Measurements from ENCODE around the gene NUAK1. TPM values are rescaled to one million over a fixed set of nuclear protein-coding genes. Genes with fewer than 3 reads are reported as not detected.

The NUAK1 gene
- total RNA-seq, 1 donor = 21.7 TPM

DNA sequence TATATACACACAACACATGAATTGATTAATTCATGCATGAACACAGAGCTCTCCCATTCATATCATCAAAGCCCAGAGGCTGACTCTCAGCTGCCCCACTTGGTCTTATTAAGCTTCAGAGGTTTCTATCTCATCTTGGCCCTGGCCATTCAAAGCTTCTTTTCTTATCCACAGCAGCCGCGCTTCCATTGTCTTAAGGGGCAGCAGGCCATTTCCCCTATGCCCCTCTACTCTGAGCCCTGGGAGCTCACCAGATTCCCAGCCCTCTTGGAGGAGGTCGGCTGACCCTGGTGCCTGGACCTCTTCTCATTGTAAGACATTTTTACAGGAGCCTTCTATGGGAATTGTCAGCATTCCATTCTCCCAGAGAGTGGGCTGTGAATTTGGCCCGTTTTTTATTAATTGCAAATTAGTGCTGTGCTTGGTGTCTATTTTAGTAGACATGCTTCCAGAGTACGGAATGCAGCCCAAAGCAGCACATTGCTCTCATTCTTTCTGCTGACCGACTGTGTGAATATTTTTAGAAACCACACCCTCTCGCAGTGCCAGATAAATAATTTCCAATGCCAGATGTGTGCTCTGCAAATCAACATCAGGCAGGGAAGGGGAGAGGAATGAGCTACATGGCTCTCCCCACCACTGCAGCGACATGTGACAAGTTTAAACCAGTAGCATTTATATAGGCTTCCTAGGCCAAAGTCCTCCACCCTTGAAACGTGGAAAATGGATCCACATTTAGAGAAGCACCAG is 58.5 kb downstream of the NUAK1 start:
- H3K27me3 ChIP-seq (ENCODE audit: insufficient read depth, low read length) = no peaks in the 10 kb centered on the region
- H3K27ac ChIP-seq (ENCODE audit: low read depth, low read length) = peak overlapping the region; percentile 69
- H3K36me3 ChIP-seq (ENCODE audit: insufficient read depth, low read length) = peaks cover 29% of the 10 kb centered on the region
- no peaks in the 10 kb centered on the region for H3K79me2 ChIP-seq (ENCODE audit: insufficient read depth, low read length)
- H3K4me1 ChIP-seq (ENCODE audit: insufficient read depth, low read length) = peaks cover 69% of the 10 kb centered on the region
- H4K20me1 ChIP-seq (ENCODE audit: insufficient read depth, low read length) = no peaks in the 10 kb centered on the region
- peak; percentile 84 for DNase-seq (ENCODE audit: insufficient read length, low spot score, missing footprints)
- H3K4me3 ChIP-seq (ENCODE audit: insufficient read depth, low read length) = no peak overlapping the region
- TF ChIP-seq, protein P1, sequence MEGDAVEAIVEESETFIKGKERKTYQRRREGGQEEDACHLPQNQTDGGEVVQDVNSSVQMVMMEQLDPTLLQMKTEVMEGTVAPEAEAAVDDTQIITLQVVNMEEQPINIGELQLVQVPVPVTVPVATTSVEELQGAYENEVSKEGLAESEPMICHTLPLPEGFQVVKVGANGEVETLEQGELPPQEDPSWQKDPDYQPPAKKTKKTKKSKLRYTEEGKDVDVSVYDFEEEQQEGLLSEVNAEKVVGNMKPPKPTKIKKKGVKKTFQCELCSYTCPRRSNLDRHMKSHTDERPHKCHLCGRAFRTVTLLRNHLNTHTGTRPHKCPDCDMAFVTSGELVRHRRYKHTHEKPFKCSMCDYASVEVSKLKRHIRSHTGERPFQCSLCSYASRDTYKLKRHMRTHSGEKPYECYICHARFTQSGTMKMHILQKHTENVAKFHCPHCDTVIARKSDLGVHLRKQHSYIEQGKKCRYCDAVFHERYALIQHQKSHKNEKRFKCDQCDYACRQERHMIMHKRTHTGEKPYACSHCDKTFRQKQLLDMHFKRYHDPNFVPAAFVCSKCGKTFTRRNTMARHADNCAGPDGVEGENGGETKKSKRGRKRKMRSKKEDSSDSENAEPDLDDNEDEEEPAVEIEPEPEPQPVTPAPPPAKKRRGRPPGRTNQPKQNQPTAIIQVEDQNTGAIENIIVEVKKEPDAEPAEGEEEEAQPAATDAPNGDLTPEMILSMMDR (IDR thresholded peaks at IDR 0.05; ENCODE audit: extremely low read depth, low read depth, low read length) = no peak
- no peak overlapping the region for H2AFZ ChIP-seq (ENCODE audit: low read length)
- no peak overlapping the region for H3K4me2 ChIP-seq (ENCODE audit: insufficient read depth, low read length)
- no peaks in the 10 kb centered on the region for H3K9me3 ChIP-seq (ENCODE audit: low read depth, low read length)

DNA sequence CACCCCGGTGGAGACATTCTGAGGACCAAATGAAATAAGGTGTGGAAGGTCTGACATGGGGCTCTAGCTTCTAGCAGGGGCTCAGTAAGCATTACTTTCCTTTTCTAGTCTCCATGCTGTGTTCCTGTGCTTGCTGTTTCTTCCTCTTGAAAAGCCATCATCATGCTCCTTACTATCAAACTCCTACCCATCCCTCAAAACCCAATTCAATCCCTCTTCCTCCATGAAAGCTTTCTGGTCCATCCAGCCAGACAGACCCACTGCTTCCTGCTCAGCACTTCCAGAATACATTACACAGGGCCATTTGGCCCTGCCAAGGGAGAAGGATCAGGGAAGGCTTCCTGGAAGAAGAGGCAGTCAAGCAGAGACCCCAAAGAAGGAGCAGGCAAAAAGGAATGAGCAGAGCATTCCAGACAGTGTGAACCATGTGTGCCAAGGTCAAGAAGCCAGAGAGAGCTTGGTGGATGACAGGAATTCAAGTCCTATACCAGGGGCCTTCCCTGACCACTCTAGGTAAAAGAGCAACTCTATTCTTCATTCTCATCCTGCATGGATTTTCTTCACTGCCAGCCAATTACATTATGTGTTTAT is 59.5 kb downstream of the NUAK1 start:
- H2AFZ ChIP-seq (ENCODE audit: low read length) = no peak overlapping the region
- no peaks in the 10 kb centered on the region for H4K20me1 ChIP-seq (ENCODE audit: insufficient read depth, low read length)
- H3K4me2 ChIP-seq (ENCODE audit: insufficient read depth, low read length) = no peak overlapping the region
- DNase-seq (ENCODE audit: insufficient read length, low spot score, missing footprints) = no peak
- H3K36me3 ChIP-seq (ENCODE audit: insufficient read depth, low read length) = peaks cover 29% of the 10 kb centered on the region
- H3K79me2 ChIP-seq (ENCODE audit: insufficient read depth, low read length) = no peaks in the 10 kb centered on the region
- TF ChIP-seq, protein P1 (IDR thresholded peaks at IDR 0.05; ENCODE audit: extremely low read depth, low read depth, low read length) = no peak
- H3K27ac ChIP-seq (ENCODE audit: low read depth, low read length) = no peak overlapping the region
- H3K27me3 ChIP-seq (ENCODE audit: insufficient read depth, low read length) = no peaks in the 10 kb centered on the region
- no peak overlapping the region for H3K4me3 ChIP-seq (ENCODE audit: insufficient read depth, low read length)
- H3K9me3 ChIP-seq (ENCODE audit: low read depth, low read length) = no peaks in the 10 kb centered on the region
- peaks cover 67% of the 10 kb centered on the region for H3K4me1 ChIP-seq (ENCODE audit: insufficient read depth, low read length)

DNA sequence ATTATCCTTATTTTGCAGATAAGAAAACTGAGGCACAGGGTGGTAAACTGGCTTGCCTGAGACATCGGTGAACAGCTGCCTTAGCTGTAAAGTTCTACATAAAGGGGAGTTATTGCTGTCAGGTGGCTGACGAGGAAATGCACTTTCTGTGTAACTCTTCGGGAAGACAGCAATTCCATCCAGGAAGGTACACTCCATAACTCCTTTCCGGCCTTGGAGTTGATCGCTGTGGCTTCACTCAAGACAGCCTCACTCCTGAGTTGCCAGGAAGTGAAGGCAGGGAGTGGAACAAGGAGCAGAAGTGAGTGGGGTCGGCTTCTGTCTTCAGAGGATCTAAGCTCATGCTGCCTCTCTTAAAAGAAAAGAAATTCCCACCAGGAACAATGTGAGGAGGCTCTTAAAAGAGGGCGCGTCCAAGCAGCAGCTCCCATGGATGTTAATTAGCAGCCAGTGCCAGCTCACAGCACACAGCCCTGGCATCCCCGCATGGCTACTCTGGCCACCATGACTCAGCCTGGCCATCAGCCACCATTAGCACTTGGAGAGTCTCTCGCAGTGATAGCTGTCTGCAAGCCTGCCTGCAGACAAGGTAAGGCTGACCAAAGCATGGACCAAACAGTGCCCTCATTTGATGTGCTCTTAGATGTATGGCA is 60.3 kb downstream of the NUAK1 start:
- DNase-seq (ENCODE audit: insufficient read length, low spot score, missing footprints) = peak; percentile 93
- Histone ChIP-seq H4K20me1 (ENCODE audit: insufficient read depth, low read length) (no peaks in the 10 kb centered on the region), H3K4me3 (ENCODE audit: insufficient read depth, low read length) (no peak overlapping the region), H2AFZ (ENCODE audit: low read length) (peak overlapping the region; percentile 14), H3K9me3 (ENCODE audit: low read depth, low read length) (no peaks in the 10 kb centered on the region), H3K36me3 (ENCODE audit: insufficient read depth, low read length) (peaks cover 26% of the 10 kb centered on the region), H3K4me2 (ENCODE audit: insufficient read depth, low read length) (no peak overlapping the region), H3K4me1 (ENCODE audit: insufficient read depth, low read length) (peaks cover 61% of the 10 kb centered on the region), H3K27me3 (ENCODE audit: insufficient read depth, low read length) (no peaks in the 10 kb centered on the region), H3K79me2 (ENCODE audit: insufficient read depth, low read length) (no peaks in the 10 kb centered on the region), H3K27ac (ENCODE audit: low read depth, low read length) (peak overlapping the region; percentile 43)
- TF ChIP-seq, protein P1 (IDR thresholded peaks at IDR 0.05; ENCODE audit: extremely low read depth, low read depth, low read length) = no peak

Measured in osteoblast (primary cell).